GM23248 (cell line): ENCODE measurements around the gene SZT2. TPM values are rescaled to one million over a fixed set of nuclear protein-coding genes. Genes with fewer than 3 reads are reported as not detected.
A peak's percentile ranks its signal among the peaks of the same experiment; 100 is the strongest.

Experiments used
- DNase-seq: peaks from one replicate; pipeline ENCODE4 v3.0.0-alpha.2; 2015
- H2AFZ ChIP-seq: fragments of 200-600 bp; sonication (generic); 2 replicates; pipeline ENCODE4 v1.6.1; 2016; ENCODE audit warnings: antibody characterized with exemption
- H3F3A ChIP-seq: fragments of 200-600 bp; sonication (generic); 2 replicates; pipeline ENCODE4 v1.6.1; 2016; ENCODE audit warnings: mild to moderate bottlenecking, antibody characterized with exemption, mixed run types; ENCODE audit not compliant: insufficient read depth
- H3K27ac ChIP-seq: fragments of 200-600 bp; sonication (generic); 2 replicates; pipeline ENCODE4 v1.5.1; 2016; ENCODE audit warnings: mild to moderate bottlenecking
- H3K27me3 ChIP-seq: fragments of 200-600 bp; sonication (generic); replicated peaks from 2 replicates; pipeline ENCODE4 v1.6.1; 2016; ENCODE audit warnings: mild to moderate bottlenecking; ENCODE audit not compliant: insufficient read depth
- H3K36me3 ChIP-seq: fragments of 200-600 bp; sonication (generic); 2 replicates; pipeline ENCODE4 v1.6.1; 2016; ENCODE audit warnings: low read depth, mild to moderate bottlenecking
- H3K4me1 ChIP-seq: fragments of 200-600 bp; sonication (generic); 2 replicates; pipeline ENCODE4 v1.6.1; 2016; ENCODE audit warnings: mild to moderate bottlenecking; ENCODE audit not compliant: insufficient read depth
- H3K4me2 ChIP-seq: fragments of 200-600 bp; sonication (generic); one replicate; pipeline ENCODE4 v1.6.1; 2016; ENCODE audit warnings: mild to moderate bottlenecking; ENCODE audit not compliant: unreplicated experiment
- H3K4me3 ChIP-seq: fragments of 200-600 bp; sonication (generic); 2 replicates; pipeline ENCODE4 v1.5.1; 2016; ENCODE audit warnings: mild to moderate bottlenecking
- H3K79me2 ChIP-seq: fragments of 200-600 bp; sonication (generic); 2 replicates; pipeline ENCODE4 v1.6.1; 2016; ENCODE audit warnings: mild to moderate bottlenecking; ENCODE audit not compliant: insufficient read depth
- H3K9ac ChIP-seq: fragments of 200-600 bp; sonication (generic); 2 replicates; pipeline ENCODE4 v1.6.1; 2016; ENCODE audit warnings: mild to moderate bottlenecking
- H3K9me2 ChIP-seq: fragments of 200-600 bp; sonication (generic); 2 replicates; pipeline ENCODE4 v1.6.1; 2016; ENCODE audit warnings: mixed run types, mild to moderate bottlenecking, moderate library complexity; ENCODE audit not compliant: insufficient read depth
- H3K9me3 ChIP-seq: fragments of 200-600 bp; sonication (generic); one replicate; pipeline ENCODE4 v1.6.1; 2017; ENCODE audit warnings: low read depth
- H4K20me1 ChIP-seq: fragments of 200-600 bp; sonication (generic); 2 replicates; pipeline ENCODE4 v1.6.0; 2016; ENCODE audit not compliant: insufficient read depth
- EZH2 ChIP-seq: fragments of 200-600 bp; sonication (generic); IDR thresholded peaks from 2 replicates; pipeline ENCODE4 v1.6.1; 2018; ENCODE audit warnings: antibody characterized with exemption, mild to moderate bottlenecking; ENCODE audit not compliant: insufficient read depth, poor library complexity, severe bottlenecking
- EZH2phosphoT487 ChIP-seq: fragments of 200-600 bp; sonication (generic); IDR thresholded peaks from 2 replicates; pipeline ENCODE4 v1.6.1; 2018; ENCODE audit warnings: antibody characterized with exemption, moderate library complexity, mild to moderate bottlenecking, low read depth; ENCODE audit not compliant: insufficient read depth
- WGBS, 2 experiments: methylation state at CpG; one replicate each; pipeline ENCODE4 v1.1.6; 2015 to 2017; ENCODE audit warnings: low lambda C conversion rate in 2 of 2, low coverage in 1 of 2; ENCODE audit errors: missing lambda C conversion rate in 2 of 2; 5-methylcytosine and 5-hydroxymethylcytosine counted together
- in situ Hi-C: fragments of 300-500 bp; cut with MboI; formaldehyde crosslinking; loops from 2 replicates; pipeline ENCODE4 v1.15.0; 2020
- polyA plus RNA-seq: library from polyadenylated mRNA; unstranded; fragments of >200 nt; fragmentation: Nextera tagmentation; extraction: Ambion mirVana; gene quantifications from 2 replicates; pipeline ENCODE4 v1.2.1, GENCODE V29; 2016
- total RNA-seq: library from RNA; depleted of rRNA; stranded (reverse); fragments of >200 nt; shearing (Covaris generic); gene quantifications from 2 replicates; pipeline ENCODE4 v1.2.3, GENCODE V29; 2014; rRNA removed

The SZT2 gene
- total RNA-seq (12.6 and 23.8 TPM in 2 replicates), polyA plus RNA-seq (5.6 and 6.4 TPM in 2 replicates)

DNA sequence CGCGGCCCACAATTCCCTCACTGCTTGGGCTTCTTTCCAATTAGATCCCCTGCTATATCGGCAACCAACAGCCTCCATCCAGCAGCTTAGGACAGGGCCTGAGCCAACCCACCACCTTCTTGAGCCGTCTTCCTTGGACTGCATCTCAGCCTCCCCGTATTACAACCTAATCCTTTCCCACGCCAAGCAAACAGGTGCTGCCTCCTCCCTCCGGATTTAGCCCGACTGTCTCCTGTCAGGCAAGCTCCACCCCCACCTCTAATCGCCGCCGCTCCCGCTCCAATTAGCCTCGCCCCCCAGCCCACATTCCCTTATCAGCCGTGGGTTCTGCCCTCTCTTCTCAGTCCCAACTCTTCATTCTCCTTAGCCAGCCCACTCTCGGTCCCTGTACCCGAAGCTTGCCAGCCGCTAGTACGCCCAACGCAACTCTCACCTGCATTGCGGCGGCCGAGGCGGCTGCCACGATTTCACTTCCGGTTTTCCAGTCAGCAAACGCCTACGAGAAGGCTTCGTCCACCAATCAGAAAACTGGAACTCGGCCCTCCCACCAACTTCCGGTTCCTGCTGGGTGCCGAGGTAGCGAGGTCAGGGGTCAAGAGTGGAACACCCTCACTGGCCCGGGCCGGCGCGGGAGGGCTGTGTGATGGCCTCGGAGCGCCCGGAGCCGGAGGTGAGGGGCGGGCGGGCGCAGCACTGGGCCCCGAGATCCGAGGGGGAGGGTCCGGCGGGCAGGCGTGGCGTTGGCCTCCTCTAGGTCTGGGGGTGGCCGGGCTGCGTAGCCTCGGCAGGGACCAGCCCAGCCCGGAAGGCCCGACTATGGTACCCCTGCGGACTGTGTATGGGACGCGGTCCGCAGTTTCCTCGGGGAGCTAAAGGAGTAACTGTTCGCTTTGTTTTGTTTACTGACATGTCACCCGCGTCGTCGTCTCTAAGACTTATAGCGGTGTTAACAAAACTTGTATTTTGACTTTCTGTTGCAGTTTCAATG, at the start of gene SZT2, which contains the start of gene MED8:
Gene SZT2, plus strand, starts transcription at position 574 of the 988 bp plus-strand sequence. Its CDS starts 70 bp downstream, at position 644.
Gene MED8, minus strand, starts transcription at position 475 of the 988 bp plus-strand sequence. Its CDS starts 36 bp downstream, at position 439.
- Histone ChIP-seq H3K27ac (peak within 1 kb of the TSS; percentile 87), H3K4me1 (peaks cover 26% of the 10 kb centered on the region), H3K9ac (peak within 1 kb of the TSS; percentile 98), H3K27me3 (no peaks in the 10 kb centered on the region), H3K4me3 (peak within 1 kb of the TSS; percentile 98), H3K4me2 (peak within 1 kb of the TSS; percentile 97), H3F3A (no peaks in the 10 kb centered on the region; the same call in 1 of the 2 replicates), H4K20me1 (no peaks in the 10 kb centered on the region), H3K79me2 (peaks cover 90% of the 10 kb centered on the region), H3K9me3 (no peaks in the 10 kb centered on the region), H3K9me2 (no peaks in the 10 kb centered on the region), H3K36me3 (peaks cover 33% of the 10 kb centered on the region), H2AFZ (peak within 1 kb of the TSS; percentile 81)
- in situ Hi-C loops: no loop called here
- no peak for TF ChIP-seq EZH2
- TF ChIP-seq EZH2phosphoT487: no peak
- WGBS, 2 experiments: 1% methylated on average over 46 to 58 of the region's 65 CpGs
- peak; percentile 94 for DNase-seq

DNA sequence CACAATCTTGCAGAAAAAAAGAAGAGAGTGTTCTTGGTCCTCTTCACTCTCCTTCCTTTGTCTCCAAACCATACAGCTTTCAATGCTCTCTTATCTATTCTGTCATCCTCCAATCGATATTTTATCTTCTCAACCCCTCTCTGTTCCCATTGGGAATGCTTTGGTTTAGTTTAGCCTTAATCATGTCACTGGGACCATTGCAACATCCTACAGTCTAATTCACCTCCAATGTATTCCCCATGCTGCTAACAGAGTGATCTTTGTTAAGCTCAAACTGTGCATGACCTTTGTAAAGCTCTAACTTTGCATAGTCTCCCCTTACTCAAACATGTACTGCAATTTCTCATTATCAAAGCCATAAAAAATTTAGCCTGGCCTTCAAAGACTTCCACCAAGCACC, 49.1 kb upstream of the SZT2 start:
- in situ Hi-C loops: no loop called here
- 0 out of 2 replicates have a peak, but pooled peaks cover 2% of the 10 kb centered on the region for H3F3A ChIP-seq
- H3K9me2 ChIP-seq: no peaks in the 10 kb centered on the region
- H3K4me1 ChIP-seq: no peaks in the 10 kb centered on the region
- H3K9me3 ChIP-seq: no peaks in the 10 kb centered on the region
- H3K27me3 ChIP-seq: no peaks in the 10 kb centered on the region
- H3K4me2 ChIP-seq: no peak overlapping the region
- H2AFZ ChIP-seq: no peak overlapping the region
- H3K4me3 ChIP-seq: no peak overlapping the region
- H4K20me1 ChIP-seq: no peaks in the 10 kb centered on the region
- TF ChIP-seq EZH2: no peak
- no peak overlapping the region for H3K27ac ChIP-seq
- 72 to 80% methylated on average over 1 of the region's 1 CpG for WGBS, 2 experiments
- H3K9ac ChIP-seq: no peak overlapping the region
- H3K36me3 ChIP-seq: no peaks in the 10 kb centered on the region
- DNase-seq: no peak
- H3K79me2 ChIP-seq: no peaks in the 10 kb centered on the region

DNA sequence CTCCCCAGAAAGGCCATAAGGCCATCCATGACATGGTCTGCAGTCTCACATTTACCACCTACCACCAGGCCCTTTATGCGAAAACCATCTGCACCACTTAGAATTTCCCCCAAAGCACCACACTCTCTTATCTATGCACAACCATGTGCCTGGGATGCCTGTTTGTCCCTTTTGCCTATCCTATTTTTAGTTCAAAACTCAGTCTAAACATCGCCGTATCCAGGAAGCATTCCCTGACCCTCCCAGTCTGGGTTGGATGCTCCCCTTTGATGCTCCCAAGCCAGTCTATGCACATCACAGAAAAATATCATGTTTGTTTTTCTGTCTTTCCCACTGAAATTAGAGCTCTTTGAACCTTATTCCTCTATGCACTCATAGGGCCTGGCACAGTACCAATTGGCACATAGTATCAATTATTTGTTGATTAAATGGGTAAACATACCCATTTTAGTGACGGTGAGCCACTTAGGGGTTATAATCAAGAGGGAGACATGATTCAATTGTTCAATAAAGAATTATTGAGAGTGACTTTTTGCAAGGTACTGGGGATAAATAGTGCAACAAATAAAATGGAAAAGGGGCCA, 45.3 kb upstream of the SZT2 start:
- Histone ChIP-seq H3K27ac (no peak overlapping the region), H3K9me3 (no peaks in the 10 kb centered on the region), H4K20me1 (no peaks in the 10 kb centered on the region), H3K9ac (no peak overlapping the region), H3K9me2 (no peaks in the 10 kb centered on the region), H3K4me3 (no peak overlapping the region), H3K79me2 (no peaks in the 10 kb centered on the region), H3K4me2 (no peak overlapping the region), H2AFZ (no peak overlapping the region), H3K27me3 (no peaks in the 10 kb centered on the region), H3K4me1 (peaks cover 2% of the 10 kb centered on the region; the same call in 1 of the 2 replicates), H3F3A (peaks cover 12% of the 10 kb centered on the region), H3K36me3 (no peaks in the 10 kb centered on the region)
- DNase-seq: no peak
- TF ChIP-seq EZH2phosphoT487 (no peak), EZH2 (no peak)
- WGBS, 2 experiments: 77 to 84% methylated on average over 4 of the region's 4 CpGs
- in situ Hi-C loops: no loop called here

DNA sequence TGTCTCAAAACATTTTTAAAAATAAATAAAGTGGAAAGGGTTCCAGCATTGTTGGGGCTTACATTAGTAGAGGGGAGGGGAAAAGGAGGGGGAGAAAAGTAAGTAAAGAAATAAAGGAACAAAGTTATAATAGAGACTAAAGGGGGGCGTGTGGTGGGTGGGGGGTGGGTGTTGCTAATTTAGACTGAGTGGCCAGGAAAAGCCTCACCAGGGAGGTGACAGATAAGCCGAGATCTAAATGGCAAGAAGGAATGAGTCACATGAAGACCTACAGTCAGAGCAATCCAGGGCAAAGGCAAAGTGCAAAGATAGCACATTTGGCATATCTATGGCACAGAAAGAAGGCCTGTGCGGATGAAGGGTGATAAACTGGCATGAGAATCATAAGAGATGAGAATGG, 44.6 kb upstream of the SZT2 start:
- in situ Hi-C loops: no loop called here
- Histone ChIP-seq H3K27ac (no peak overlapping the region), H3K4me1 (peaks cover 8% of the 10 kb centered on the region; the same call in 1 of the 2 replicates), H3K27me3 (no peaks in the 10 kb centered on the region), H3F3A (peaks cover 16% of the 10 kb centered on the region), H3K79me2 (no peaks in the 10 kb centered on the region), H3K9ac (no peak overlapping the region), H3K36me3 (no peaks in the 10 kb centered on the region), H3K4me3 (no peak overlapping the region), H3K9me3 (no peaks in the 10 kb centered on the region), H4K20me1 (no peaks in the 10 kb centered on the region), H2AFZ (no peak overlapping the region), H3K9me2 (no peaks in the 10 kb centered on the region), H3K4me2 (no peak overlapping the region)
- WGBS, 2 experiments: 56 to 57% methylated on average over 3 of the region's 3 CpGs
- DNase-seq: no peak
- TF ChIP-seq EZH2: no peak
- TF ChIP-seq EZH2phosphoT487: no peak
